C1 segment of cervical spinal cord (tissue), 14 donors: ENCODE data around the gene LRP1B.

Source experiments
- DNase-seq, 14 donors: peaks; one replicate each; lab custom pipeline; 2025; lab: John Stamatoyannopoulos, UW

Gene LRP1B

DNA sequence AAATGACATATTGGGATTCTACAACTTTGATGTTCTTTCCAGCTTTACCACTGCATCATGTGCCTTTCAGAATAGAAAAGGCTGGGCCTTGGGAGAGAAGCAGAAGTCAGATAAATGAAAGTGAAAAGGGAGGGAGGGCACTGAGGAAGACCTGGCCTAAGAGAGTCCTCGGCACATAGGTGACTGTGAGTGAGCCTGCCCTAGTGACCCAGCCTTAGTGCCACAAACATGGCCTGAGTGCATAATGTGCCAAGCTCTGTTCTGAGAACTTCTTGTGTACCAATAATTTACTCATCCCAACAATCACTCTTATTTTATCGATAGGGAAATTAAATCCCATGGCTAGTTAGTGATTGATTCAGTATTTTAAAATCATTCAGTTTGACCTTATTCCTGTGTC is 436.6 kb downstream of the LRP1B start:
- no peak for DNase-seq

DNA sequence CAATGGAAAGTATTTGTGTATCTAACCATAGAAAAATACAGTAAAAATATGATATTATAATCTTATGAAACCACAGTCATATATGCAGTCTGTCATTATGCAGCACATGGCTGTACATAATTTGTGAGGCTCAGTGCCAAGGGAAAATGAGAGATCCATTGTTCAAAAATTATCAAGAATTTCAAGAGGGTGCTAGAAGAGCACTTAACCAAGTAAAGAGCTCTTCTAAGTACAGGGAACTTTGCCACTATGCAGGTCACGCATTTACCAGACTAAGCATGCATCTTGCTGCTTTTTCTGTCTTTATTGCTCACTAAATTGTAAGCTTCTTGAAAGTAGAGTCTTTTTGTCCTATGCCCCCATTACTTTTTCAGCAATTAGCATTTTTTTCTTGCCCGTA is 438.0 kb downstream of the LRP1B start:
- no peak for DNase-seq

DNA sequence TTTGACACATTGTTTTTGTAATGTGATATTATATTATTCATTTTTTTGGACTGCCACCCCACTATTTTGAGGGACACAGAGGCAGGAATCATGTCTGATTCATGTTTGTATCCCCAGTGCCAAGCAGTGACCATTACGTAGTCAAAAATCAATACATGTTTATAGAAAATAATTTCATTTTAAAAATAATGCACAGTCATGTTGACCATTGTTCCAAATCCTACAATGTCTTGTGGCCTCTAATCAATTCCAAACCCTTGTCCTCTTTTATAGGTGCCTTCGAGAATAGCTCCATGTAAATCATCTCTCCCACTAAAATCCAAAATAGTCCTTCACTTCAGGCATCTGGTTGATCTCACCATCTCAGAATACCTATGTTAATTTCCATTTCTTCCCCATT is 454.7 kb downstream of the LRP1B start:
- DNase-seq = no peak

DNA sequence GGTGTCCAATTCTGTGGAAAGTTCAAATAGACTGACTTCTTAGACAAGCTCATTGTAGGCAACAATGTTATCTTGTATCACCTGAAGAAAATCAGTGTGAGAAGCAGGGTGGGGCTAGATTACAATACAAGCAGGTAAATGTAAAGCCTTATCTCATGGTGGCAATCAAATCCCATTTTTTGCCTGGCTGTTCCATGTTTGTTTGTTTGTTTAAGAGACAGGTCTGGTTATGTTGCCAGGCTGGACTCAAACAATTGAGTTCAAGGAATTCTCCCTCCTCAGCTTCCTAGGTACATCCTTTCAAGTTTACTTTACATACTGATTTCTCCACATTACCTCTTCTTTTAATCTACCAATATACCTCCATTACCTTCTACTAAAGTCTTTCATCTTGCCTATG is 464.6 kb downstream of the LRP1B start:
- no peak for DNase-seq

DNA sequence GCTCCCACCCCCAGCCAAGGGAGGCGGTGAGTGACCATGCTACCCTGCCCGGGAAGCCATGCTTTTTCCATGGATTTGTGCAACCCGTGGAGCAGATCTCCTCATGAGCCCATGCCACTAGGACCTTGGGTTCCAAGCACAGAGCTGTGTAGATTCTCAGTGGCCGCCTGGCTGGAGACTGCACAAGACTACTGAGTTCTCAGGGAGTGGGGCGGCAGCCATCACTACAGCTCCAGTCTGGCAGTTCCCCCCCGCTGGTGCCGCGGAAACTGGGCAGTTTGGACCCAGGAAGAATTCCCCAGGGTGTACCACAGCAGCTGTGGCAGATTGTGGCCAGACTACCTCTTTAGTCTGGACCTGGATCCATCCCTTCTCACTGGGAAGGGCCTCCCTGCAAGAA is 470.6 kb downstream of the LRP1B start:
- no peak for DNase-seq

DNA sequence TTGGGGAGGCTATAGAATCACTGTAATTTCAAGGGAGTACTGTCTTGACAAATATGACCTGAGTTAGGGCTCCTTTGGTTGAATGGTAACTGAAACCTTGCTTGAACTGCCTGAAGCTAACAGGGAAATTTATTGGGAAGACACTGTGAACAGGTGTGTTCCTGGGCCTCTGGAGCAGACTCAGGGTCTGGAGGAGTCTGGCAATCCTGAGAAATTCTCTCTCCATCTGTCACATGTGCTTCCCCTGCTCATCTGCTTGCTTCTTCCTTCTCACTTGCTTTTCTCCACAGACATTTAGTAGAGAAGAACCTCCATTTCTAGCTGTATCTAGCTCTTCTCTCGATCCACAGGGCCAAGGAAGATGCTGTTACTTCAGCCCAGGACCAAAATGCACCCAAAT is 476.5 kb downstream of the LRP1B start:
- DNase-seq = peak in 1 of 14 donors; percentile 23

DNA sequence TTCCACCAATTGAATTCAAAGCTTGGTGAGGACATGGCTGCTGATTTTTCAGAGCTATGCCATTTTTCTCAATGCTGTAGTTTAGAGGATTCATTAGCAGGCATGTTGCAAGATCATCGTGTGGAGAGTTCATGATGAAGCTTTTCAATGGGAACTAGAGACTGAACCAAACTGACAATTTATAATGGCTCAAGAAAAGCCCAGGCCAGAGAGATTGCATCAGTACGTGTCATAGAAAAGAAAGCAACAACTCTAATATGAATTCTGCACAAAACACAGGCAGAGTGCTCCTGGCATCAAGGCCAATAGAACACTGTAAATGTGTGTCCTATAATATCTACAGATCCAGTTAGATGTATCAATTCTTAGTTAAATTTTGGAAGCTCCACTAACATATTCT is 477.6 kb downstream of the LRP1B start:
- DNase-seq = no peak

DNA sequence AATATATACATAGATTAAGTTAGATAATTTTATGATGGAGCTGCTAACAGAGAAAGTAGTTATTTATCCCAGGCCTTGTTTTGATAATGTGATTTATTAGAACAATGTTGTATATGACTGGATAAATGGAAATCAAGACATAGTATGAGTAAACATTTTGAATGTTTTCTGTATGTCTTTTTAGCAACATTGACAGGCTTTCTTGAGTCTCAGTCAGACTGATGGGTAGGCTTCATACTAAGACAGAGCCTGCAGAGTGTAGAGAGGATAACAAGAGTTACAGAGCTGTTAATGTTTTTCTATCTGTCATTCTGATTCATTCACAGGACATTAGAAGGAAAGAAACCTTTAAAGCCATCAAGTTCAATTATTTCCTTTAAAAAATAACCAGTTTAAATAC is 478.5 kb downstream of the LRP1B start:
- DNase-seq = no peak

DNA sequence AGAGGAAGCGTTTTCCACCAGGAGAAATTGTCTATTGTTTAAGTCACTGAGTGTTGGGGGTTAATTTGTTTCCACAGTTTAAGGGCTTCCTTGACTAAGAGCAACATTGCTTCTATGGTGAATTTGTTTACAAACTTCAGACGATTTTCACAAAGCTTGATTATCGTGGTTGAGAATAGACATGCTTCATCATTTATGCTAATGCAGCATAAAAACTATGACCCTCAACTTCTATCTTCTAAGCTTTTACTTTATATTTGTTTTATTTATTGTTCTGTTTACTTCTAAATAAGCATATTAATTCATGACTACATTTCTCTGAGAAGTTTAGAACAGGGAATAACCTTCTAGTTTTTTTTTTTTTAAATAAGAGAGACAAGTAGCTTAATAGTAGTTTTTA is 483.5 kb downstream of the LRP1B start:
- no peak for DNase-seq

DNA sequence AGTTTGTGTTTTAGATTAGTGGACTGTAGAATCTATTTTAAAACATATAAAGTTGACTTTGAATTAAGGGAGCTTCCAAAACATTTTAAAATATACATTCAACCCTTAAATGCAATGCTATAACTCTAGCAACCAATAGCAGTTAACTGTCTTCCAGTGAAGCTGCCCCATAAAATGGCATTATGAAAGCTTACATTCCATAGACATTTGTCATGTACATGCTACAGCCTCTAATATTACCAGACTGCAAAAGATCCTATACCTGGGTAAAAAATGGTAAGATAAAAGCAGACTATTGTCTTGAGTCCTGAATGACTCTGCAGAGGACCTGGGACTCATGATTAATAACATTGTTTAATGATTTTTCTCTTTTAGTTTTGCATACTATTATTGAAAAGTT is 489.4 kb downstream of the LRP1B start:
- DNase-seq = no peak

DNA sequence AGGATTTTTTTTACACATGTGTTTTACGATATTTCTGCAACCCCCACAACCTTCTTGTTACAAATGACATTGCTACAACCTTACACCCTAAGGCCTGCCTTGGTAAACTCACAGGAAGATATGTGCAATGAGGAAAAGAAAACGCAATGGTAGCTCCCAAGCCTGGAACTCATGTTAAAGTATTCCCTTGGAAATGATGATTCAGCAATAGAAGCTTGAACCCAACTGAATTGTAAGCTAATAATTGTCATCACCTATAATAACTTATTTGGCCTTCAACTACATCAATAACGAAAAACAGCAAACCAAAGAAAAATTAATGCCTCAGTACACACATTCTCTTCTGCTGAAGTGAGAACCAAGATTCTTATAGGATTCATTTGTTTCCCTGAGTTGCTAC is 491.0 kb downstream of the LRP1B start:
- DNase-seq = no peak

DNA sequence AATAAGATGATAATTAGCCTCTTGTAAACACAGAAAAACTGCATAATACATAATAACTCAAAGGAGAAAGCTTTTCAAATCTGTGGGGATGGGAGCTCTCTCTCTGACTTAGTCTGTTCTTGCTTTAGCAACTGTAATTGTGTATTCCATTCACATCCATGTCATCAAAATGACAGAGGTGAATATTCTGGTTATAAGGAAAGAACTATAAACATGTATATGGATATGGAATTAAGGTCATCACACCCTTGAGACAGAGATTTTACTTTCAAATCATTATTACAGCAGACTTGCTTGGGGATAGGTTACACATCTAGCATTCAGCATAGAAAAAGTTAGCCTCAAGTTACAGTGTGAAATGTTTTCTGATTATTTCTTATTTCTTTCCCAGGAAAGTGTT is 497.7 kb downstream of the LRP1B start:
- no peak for DNase-seq

DNA sequence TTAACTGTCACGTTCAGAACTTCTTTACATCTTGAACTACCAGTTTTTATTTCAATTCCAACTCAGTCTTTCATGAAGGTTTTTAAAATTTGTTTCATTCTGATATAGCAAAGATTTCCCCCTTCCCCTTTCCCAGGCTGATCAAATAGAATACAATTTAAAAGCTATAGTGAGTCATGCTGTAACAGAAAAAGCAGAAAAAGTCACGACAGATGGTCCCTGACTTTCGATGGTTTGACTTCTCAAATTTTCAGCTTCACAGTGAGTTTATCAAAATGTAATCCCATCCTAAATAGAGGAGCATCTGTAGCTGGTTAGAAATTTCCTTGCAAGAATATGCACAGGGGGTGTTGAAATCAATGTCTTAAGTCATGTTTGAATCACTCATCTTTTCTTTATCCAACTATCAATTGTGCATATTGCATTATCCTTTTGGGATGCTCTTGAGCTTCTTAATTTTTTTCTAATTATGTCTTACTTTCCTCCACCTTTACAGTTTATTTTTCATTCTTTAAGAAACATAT is 500.3 kb downstream of the LRP1B start:
- peak in 1 of 14 donors; percentile 7 for DNase-seq

DNA sequence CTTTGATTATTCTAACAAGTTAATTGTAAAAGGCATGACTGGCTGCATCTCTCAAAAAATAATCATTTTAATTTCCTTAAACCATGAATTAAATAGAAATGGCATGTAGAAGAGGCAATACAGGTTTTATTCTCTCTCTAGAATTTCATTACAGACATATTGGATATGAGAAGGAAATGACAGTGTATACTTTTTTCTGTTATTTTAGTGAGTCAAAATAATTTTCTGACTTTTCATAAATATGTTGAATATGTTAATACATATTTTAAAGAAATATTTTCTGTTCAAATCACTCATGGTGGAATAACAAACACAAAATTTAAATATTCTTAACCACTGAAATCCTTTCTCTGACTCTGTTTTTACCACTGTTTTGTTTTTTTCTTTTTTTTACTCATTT is 510.4 kb downstream of the LRP1B start:
- DNase-seq = no peak

DNA sequence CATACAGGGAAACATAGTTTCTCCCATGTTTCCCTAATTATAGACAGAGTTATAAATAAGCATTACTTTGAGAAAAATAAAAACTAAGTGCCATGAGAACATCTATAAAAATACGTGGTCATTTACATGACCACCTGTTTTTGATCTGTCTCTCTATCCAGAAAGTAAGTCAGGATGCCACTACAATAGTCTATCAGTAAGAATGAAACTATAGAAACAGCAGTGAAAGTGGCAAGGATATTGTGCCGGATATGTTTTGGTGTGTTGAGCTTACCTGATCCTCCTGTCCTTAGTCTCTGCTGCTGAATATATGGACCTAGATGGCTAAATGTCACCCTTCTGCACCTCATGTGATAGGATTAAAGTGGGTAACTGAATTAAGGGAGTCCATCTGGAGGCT is 512.4 kb downstream of the LRP1B start:
- no peak for DNase-seq

DNA sequence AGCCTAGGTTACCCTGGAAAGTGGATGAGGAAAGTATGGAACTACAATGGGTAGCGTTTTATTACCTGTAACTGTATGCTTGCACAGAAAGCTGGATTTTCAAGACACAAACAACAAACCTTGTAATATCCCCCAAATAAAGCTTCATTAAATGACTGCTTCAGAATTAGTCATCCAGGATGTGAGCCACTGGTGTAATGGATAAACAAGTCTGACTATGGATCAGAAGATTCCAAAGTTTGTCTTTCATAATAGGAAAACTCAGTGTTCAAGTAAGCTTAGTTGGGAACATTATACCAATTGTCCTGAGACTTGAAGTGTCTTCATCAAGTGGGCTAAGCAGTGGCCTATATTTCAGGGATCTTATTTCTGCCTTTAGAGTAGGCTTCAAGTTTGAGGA is 518.8 kb downstream of the LRP1B start:
- no peak for DNase-seq

DNA sequence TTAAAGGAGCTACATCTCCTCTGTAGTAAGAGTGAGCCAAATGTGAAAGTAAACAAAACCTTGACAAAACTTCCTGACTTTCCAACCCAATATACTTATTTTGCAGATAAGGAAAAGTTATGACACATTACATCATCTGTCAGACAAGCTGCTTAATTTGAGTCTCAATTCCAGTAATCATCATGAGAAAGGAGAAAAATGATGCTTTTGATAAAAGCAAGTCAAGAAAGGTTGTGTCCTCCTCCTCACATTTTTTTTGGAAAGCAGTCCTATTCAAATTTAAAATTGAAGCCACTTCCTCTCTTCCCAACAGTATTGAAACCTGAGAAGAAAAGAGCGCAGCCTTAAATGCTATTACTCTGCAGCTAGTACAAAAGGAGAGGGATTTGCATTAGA is 519.6 kb downstream of the LRP1B start:
- no peak for DNase-seq

DNA sequence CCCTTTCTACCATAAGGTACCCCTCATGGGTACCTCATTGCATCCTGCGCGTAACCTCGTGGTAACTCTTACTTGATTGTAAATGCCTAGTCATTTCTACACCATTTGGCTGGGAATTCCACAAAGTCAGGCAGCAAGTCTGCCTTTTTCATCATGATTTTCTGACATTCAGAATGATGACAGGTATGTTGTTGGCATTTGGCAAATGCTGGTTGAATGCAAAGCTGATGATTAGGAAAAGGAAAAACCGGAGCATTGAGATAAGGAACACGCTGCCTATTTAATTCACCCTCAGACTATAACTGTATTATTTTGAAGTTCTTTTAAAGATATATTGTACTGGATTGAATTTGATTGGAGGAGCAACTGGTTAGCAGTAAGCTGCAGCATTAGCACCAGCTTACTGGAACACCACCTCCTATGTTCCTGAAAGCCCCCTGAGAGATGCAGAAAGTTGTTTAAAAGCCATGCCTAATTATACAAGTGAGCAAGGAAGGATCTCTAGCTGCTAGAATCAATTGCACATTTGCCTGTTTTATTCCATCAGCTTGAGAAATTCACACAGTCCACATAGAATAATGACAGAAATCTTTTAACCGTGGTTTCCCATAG is 520.1 kb downstream of the LRP1B start:
- DNase-seq = no peak

DNA sequence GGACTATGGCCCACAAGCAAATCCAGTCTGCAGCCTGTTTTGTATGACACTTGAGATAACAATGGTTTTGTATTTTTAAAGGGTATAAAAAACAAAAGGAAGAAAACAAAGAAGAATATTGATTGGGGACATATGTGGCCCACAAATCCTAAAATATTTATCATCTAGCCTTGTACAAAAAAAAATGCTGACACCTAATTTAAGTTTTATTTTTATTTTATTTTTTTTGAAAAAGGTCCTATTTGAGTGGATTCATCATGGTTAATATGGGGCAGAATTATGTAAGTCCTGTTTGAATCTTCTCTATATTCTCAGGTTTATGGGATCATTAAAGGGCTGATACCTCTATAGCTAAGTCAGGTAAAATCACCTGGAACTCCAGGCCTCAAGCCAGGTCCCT is 525.7 kb downstream of the LRP1B start:
- no peak for DNase-seq

DNA sequence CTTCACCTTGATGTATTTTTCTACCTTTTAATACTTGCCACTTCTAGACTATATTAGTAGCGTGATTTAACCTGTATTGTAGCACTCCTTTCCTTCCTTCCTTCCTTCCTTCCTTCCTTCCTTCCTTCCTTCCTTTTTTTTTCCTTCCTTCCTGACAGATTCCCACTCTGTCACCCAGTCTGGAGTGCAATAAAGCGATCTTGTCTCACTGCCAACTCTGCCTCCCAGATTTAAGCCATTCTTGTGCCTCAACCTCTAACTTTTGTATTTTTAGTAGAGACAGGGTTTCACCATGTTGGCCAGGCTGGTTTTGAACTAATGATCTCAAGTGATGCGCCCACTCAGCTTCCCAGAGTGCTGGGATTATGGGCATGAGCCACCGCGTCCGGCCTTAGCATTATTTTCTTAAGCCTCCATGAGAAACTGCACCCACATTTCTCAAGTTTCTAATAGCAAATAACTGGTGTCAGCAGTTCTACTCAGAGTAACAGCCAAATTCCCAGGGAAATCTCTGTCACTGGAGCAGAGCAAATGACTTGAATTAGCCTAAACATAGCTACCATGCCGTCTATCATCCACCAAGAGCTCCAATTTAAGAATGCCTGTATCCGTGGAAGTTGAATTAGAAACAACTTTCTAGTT is 529.2 kb downstream of the LRP1B start:
- DNase-seq = no peak

DNA sequence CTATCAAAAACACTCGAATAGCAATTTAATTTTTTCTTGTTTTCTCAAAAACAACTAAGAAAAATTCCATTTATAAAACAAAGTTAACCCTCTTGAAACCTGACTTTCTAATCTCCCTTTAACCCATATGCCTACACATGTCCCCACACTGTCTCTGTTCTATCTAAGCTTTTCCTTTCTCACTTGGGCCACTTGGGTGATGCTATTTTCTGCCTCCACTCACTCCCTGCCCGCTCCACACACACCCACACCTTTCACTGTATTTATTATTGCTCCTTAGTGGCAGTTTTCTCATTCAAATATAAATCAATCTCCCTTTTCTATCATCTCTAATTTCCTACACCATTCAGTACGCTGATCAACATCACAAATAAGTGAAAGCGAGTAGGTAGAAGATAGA is 531.1 kb downstream of the LRP1B start:
- DNase-seq = no peak

DNA sequence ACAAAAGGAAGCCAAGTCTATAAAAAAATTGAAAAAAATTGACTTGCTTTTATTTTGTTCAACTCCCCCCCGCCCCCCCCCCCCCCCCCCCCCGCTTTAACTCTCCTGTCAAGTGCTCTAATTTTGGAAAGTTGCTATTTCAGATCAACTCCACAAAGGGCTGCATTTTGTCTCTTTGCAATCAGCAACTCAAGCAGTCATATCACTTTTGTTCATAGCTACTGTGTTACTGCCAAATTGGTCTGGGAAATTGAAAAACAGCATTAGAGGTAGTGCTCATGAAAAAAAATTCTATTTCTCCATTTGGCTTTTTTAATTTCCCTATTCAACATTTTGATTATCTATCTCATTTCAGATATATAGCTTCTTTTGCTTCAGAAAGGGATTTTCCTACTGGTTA is 531.8 kb downstream of the LRP1B start:
- DNase-seq = no peak

DNA sequence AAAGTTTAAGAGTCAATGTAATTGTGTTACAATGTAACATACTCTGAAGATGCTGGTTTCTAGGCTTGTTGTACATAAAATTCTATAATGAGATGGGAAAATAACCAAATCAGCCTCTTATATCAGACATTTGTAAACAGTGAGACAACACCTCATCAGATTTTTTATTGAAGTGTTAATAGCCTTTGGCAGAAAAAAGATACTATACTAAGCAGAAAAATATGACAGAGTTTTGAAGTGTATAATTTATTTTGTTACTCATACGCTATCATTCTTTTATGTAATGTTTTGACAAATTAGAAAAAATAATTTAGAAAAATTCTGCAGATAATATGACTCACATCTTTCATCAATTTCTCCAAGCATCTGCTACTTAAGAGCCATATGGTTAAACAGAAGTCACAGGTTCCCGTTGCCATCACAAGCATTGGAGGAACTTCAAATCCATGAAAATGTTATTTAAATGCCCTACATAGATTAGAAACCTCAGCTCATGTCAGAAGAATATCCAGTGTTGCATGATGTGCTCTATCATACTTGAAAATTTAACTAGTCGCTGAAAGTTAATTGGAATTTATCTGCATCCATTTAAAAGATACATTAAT is 535.4 kb downstream of the LRP1B start:
- DNase-seq = peak in 1 of 14 donors; percentile 81
